ENCODE data around the gene SSTR5. TPM values are rescaled to one million over a fixed set of nuclear protein-coding genes. Genes with fewer than 3 reads are reported as not detected.

SSTR5 gene
- total RNA-seq, 4 donors from 2014 or later: not detected

DNA sequence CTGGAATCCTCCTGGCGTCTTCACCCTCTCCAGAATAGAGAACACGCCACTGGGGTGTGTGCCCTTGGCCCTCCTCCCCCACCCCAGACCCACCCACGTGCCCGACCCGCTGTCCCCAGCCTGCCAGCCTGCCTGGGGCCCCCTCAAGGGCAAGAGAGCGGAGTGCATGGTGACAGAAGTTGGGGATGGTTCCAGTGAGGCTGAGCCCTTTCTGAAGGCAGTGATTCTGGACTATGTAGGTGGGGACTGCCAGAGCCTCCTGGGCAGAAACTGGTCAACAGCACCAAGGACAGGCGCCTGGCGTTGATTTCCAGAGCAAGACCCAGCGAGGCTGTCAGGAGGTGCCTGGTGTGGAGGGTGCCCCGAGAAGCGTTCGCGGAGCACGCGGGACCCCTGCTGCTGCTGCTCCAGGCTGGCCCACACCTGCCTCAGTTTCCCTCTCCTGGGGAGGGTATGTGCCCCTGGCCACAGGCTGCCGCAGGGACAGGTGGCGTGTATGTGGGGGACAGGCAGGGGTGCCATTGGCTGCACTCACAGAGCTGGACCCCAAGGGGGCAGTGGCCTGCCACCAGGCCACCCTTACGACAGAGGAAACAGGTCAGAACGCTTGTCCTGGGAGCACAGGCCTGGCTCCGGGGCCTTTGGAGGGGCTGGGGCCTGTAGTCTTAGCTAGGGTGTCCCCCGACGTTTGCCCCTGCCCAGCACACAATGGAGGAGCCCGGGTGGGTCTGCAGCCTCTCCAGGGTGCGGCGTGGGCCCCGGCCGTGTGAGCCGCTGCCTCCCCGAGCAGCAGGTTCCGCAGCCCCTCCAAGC, 1.2 kb downstream of the SSTR5 start:
- intact Hi-C loops (cut with DNase I; ENCODE audit: low total_unique reads): no loop called here
- no peak for DNase-seq
- no peak for TF ChIP-seq POLR2A (IDR thresholded peaks at IDR 0.05)
- TF ChIP-seq, protein P1, sequence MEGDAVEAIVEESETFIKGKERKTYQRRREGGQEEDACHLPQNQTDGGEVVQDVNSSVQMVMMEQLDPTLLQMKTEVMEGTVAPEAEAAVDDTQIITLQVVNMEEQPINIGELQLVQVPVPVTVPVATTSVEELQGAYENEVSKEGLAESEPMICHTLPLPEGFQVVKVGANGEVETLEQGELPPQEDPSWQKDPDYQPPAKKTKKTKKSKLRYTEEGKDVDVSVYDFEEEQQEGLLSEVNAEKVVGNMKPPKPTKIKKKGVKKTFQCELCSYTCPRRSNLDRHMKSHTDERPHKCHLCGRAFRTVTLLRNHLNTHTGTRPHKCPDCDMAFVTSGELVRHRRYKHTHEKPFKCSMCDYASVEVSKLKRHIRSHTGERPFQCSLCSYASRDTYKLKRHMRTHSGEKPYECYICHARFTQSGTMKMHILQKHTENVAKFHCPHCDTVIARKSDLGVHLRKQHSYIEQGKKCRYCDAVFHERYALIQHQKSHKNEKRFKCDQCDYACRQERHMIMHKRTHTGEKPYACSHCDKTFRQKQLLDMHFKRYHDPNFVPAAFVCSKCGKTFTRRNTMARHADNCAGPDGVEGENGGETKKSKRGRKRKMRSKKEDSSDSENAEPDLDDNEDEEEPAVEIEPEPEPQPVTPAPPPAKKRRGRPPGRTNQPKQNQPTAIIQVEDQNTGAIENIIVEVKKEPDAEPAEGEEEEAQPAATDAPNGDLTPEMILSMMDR (IDR thresholded peaks at IDR 0.05): no peak
- Histone ChIP-seq H3K4me3 (no peak overlapping the region), H3K27ac (no peak overlapping the region), H3K9me3 (no peaks in the 10 kb centered on the region), H3K27me3 (peaks cover 0 to 39% of the 10 kb centered on the region in 2 donors), H3K4me1 (no peaks in the 10 kb centered on the region), H3K36me3 (no peaks in the 10 kb centered on the region)

DNA sequence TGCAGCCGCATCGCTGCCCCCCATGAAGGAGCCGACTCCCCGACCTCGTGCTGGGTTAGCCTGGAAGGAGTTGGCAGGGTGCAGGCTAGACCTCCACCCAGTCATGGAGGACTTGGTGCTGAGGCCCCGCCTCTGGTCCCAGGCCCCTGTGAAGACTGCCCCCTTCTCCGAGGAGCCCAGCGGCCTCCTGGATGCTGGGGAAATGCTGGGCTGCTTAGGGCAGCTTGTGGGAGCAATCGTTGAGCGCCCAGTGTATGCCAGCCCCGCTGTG, 1.8 kb downstream of the SSTR5 start:
- H3K9me3 ChIP-seq: no peaks in the 10 kb centered on the region
- H3K27ac ChIP-seq: no peak overlapping the region
- no peak for TF ChIP-seq POLR2A (IDR thresholded peaks at IDR 0.05)
- TF ChIP-seq, protein P1 (IDR thresholded peaks at IDR 0.05): no peak
- intact Hi-C loops (cut with DNase I; ENCODE audit: low total_unique reads): no loop called here
- H3K27me3 ChIP-seq: peaks cover 0 to 39% of the 10 kb centered on the region in 2 donors
- H3K4me3 ChIP-seq: no peak overlapping the region
- no peaks in the 10 kb centered on the region for H3K36me3 ChIP-seq
- H3K4me1 ChIP-seq: no peaks in the 10 kb centered on the region
- DNase-seq: no peak

DNA sequence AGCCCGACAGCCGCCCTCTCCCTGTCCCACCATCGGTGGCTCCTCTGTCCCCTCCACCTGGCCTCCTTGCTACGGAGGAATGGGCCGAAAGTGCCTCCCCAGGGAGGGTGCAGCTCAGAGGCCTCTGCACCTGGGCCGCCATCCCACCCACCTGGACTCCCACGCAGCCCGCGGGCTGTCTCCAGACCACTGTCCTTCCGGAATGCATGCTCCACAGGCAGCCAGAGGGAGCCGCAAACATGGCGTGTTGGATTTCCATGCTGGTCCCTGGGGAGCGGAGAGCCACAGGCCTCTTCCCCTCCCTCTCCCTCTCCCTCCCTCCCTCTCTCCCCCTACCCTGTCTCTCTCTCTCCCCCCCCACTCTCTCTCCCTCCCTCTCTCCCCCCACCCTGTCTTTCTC, 3.0 kb downstream of the SSTR5 start:
- H3K27ac ChIP-seq: no peak overlapping the region
- no peaks in the 10 kb centered on the region for H3K4me1 ChIP-seq
- TF ChIP-seq POLR2A (IDR thresholded peaks at IDR 0.05): no peak
- TF ChIP-seq, protein P1 (IDR thresholded peaks at IDR 0.05): no peak
- no peak for DNase-seq
- no peak overlapping the region for H3K4me3 ChIP-seq
- H3K36me3 ChIP-seq: no peaks in the 10 kb centered on the region
- H3K27me3 ChIP-seq: peaks cover 0 to 42% of the 10 kb centered on the region in 2 donors
- H3K9me3 ChIP-seq: no peaks in the 10 kb centered on the region
- intact Hi-C loops (cut with DNase I; ENCODE audit: low total_unique reads): no loop called here

DNA sequence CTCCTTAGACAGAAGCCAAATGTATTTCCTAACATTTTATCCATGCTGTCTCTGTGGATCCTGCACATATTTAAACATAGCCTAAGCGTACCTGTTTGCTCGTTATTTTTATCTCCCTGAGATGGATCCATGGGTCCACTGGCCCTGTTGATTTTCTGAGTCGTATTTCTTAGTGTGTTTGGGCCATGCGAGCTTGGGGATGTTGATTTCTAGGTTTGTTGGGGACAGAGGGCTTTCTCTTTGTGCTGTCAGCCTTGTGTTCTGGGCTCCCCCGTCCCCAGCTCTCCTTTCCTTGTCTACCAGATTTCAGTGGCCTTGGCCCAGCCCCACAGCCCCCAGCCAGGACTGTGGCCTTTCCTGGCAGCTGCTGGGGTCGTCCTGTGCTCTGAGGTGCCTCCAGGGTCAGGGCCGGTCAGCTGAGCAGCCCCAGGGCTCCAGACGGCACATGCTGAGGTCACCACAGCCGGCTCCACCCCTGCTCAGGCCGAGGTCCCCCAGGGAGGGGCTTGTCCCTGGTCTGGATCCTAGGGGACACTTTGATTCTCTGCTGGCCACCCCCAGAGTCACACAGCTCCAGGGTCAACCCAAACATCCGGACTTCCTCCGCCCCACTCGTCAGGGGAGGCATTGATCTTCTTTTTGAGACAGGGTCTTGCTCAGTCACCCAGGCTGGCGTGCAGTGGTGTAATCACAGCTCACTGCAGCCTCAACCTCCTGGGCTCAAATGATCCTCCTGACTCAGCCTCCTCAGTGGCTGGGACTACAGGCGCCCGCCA, 4.4 kb downstream of the SSTR5 start:
- H3K27ac ChIP-seq: no peak overlapping the region
- H3K9me3 ChIP-seq: no peaks in the 10 kb centered on the region
- TF ChIP-seq POLR2A (IDR thresholded peaks at IDR 0.05): no peak
- TF ChIP-seq, protein P1 (IDR thresholded peaks at IDR 0.05): no peak
- H3K4me1 ChIP-seq: no peaks in the 10 kb centered on the region
- H3K27me3 ChIP-seq: peaks cover 0 to 35% of the 10 kb centered on the region in 2 donors
- DNase-seq: no peak
- no peaks in the 10 kb centered on the region for H3K36me3 ChIP-seq
- intact Hi-C loops (cut with DNase I; ENCODE audit: low total_unique reads): no loop called here
- no peak overlapping the region for H3K4me3 ChIP-seq

Data from uterus (tissue), 4 donors.